GM18507 (cell line): ENCODE results near the gene PAOX.
"Not testable (repeated sequence)": the region's sequence is repeated elsewhere in the genome, so short reads cannot be mapped to it uniquely, and the experiment has no call there.

ENCODE experiments used
- DNase-seq: peaks from one replicate; pipeline ENCODE4 v3.0.0; 2011; ENCODE audit warnings: low read depth; ENCODE audit not compliant: insufficient read length; ENCODE audit errors: extremely low spot score
- FAIRE-seq: peaks from 2 replicates; lab custom pipeline; 2011; peaks lifted over from hg19 to GRCh38; lab: Jason Lieb, UNC

PAOX gene

DNA sequence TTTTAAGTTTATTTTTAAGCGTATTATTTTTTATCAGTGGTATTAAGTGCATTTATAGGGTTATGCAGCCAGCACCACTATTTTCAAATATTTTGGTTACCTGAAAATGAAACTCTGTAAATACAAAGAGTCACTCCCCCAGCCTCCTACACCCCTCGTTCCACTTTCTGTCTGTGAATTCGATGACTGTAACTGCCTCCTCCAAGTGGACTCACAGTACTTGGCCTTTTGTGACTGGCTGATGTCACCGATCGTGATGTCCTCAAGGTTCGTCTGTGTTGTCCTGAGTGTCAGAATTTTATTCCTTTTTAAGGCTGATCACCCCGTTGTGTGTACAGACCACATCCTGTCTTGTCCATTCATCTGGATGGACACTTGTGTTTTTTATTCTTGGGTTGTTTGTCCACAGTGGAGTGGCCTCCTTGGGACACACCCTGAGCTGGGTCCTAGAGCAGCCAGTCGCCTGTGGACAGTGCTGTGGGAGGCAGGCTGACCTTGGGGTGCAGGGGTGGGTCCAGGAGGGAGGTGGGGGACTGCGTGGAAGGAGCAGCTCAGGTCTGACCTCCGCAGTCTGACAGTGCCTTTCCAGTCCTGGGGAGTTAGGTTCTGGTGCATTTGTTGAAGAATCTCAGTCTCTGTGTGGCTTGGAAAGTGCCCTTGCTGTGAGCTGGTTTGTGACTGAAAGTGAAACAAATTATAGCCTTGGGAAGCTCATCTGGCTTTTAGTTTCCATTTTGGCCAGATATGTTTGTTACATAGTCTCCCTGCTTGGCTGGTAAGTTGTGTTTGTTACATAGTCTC, 21.8 kb downstream of the PAOX start:
- FAIRE-seq, result peak; percentile 94
- no peak for DNase-seq

DNA sequence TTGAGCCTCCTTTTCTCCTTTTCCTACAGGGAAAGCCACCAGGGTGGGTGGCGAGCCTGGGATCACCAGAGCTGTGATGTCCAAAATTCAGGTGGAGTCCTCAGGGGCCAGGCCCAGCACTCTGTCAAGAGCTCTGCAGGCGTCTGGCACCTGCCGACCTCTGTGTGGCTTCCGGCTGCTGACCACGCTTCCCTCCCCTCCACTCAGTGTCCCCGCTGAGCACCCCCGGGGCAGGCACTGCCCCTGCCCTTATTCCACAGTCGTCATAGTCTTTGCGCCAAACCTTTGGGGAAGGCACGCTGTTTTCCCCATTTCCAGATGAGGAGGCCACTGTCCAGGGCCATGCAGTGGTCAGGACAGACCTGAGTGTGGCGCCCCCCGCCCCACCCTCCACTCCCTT, 22.4 kb downstream of the PAOX start:
- DNase-seq (no peak), FAIRE-seq (no peak)

DNA sequence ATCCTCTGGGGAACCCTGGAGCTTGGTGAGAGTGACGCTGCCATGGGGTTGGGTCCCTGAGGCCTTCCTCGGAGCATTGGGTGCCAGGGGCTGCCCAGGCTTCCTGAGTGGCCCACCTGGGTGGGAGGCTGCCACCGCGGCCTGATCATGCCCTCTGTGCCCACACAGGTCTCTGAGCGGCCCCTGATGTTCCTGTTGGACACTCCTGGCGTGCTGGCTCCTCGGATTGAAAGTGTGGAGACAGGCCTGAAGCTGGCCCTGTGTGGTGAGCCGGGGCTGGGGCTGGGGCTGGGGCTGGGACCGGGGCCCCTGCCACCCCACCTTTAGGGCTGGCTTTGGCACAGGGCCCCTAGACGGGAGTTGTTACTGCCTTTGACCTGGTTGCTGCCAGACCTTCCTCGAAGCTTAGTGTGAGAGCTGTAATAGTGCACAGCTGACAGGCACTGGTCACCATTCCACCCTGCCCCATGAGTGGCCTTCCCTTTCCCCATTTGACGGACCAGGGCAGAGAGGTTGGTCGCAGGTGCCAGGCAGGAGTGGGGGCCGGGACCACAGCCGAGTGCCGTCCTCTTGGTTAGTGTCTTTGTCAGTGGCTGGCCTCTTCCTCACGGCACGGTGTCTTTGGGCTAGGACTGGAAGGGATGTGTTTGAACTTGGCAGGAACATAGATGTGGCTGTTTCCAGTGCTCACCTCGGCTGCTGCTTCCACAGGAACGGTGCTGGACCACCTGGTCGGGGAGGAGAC, 23.1 kb downstream of the PAOX start:
- DNase-seq, result no peak
- no peak for FAIRE-seq

DNA sequence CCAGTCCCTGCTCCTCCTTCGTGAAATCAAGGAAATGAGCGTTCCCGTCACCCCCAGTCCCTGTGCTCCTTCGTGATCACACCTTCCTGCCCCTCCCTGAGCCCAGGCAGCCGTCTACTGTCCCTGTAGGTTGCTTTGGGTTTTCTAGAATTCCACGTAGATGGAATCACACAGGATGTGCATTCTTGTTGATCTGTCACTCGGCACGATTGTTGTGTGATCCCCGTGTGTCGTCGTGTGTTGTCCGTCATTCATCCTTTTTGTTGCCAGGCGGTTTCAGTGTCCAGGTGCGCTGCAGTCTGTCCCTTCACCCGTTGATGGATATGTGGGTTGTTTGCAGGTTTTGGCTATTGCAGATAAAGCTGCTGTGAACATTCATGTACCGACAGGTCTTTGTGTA, 24.3 kb downstream of the PAOX start:
- FAIRE-seq (no peak), DNase-seq (no peak)

DNA sequence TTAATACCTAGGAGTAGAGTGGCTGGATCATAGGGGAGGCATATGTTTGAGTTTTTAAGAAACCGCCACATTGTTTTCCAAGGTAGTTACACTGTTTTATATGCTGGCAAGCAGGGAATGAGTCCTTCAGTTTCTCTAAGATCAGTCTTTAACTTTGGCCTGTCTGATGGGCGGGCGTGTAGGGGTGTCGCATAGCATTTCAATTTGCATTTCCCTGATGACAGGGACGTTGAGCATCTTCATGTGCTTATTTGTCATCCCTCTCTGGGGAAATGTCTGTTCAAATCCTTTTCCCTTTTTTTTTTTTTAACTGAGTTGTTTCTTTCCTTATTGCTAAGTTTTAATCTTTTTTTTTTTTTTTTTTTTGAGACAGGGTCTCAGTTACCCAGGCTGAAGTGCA, 24.7 kb downstream of the PAOX start:
- DNase-seq (no peak), FAIRE-seq (no peak)

DNA sequence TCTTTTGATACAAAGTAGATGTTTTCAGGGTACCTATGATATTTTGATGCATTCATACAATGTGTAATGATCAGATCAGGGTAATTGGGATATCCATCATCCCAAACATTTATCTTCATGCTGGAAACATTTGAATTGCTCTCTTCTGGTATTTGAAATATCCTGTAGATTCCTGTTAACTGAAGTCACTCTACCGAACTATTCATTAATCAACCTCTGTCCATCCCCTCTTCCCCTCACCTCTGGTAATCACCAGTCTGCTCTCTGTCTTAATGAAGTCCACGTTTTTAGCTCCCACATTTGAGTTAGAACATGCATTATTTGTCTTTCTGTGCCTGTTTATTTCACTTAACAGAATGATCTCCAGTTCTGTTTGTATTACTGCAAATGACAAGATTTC, 26.2 kb downstream of the PAOX start:
- FAIRE-seq, result no peak
- no peak for DNase-seq

DNA sequence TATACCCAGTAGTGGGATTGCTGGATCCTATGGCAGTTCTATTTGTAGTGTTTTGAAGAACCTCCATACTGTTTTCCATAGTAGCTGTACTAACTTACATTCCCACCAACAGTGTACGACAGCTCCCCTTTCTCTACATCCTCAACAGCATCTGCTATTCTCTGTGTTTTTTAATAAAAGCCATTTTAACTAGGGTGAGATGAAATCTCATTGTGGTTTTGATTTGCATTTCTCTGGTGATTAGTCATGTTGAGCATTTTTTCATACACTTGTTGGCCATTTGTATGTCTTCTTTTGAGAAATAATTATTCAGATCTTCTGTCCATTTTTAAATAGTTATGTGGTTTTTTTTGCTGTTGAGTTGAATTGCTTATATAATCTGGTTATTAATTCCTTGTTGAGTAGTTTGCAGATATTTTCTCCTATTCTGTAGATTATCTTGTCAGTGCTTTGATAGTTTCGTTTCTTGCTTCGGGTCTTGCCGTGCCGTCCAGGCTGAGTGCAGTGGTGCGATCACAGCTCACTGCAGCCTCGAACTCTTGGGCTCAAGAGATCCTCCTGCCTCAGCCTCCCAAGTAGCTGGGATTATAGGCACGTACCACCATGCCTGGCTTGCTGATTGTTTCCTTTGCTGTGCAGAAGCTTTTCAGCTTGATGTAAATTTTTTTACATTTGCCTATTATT, 26.9 kb downstream of the PAOX start:
- no peak for DNase-seq

DNA sequence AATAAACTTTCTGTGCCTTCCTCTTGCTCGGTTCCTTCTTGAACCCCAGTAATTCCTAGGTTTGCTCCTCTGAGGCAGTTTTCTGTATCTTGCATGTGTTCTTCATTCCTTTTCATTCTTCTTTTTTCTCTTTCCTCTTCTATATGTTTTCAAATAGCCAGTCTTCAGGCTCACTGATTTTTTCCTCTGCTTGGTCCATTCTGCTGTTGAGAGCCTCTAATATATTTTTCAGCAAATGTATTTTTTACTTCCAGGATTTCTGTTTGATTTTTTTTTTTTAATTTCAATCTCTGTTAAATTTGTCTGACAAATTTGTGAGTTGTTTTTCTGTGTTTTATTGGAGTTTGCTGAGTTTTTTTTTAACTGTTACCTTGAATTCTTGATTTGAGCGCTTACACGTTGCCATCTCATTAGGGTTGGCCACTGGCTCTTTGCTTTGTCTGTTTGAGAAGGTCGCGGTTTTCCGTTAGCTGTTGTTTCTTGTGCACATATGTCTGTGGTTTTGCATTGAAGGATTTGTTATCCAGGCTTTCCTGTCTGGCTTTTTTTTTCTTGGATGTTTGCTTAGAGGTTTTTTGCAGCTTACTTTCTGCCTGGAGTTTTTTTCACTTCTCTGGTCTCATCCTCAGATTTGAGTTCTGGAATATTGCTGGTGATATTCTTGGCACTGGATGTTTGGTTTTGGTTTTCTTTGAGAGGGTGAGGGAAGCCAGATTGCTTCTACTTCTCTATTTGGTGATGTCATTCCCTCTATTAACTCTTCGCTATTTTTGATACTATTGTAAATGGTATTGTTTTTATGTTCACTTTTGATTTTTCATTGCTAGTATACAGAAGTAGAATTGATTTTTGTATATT, 32.7 kb downstream of the PAOX start:
- no peak for DNase-seq
- FAIRE-seq, result no peak

More for the DNA sequence above, 26.9 kb downstream of the PAOX start:
- peak; percentile 92 for FAIRE-seq

DNA sequence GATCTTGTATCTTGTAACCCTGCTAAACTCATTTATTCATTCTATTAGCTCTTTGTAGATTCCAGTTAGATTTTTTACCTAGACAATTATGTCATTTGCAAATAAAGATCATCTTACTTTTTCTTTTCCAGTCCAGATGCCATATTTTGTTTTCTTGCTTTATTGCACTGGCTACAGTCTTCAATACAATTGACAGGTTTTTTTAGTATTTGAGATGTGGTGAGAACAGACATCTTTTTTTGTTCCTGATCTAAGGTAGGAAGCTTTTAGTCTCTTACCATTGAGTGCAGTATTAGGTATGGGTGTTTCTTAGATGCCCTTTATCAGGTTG, 33.3 kb downstream of the PAOX start:
- DNase-seq, result no peak
- no peak for FAIRE-seq

DNA sequence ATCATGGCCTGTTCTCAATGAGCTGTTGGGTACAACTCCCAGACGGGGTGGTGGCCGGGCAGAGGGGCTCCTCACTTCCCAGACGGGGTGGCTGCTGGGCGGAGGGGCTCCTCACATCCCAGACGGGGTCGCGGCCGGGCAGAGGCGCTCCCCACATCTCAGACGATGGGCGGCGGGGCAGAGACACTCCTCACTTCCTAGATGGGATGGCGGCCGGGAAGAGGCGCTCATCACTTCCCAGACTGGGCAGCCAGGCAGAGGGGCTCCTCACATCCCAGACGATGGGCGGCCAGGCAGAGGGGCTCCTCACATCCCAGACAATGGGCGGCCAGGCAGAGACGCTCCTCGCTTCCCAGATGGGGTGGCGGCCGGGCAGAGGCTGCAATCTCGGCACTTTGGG, 35.3 kb downstream of the PAOX start:
- DNase-seq, FAIRE-seq: not testable (repeated sequence)

DNA sequence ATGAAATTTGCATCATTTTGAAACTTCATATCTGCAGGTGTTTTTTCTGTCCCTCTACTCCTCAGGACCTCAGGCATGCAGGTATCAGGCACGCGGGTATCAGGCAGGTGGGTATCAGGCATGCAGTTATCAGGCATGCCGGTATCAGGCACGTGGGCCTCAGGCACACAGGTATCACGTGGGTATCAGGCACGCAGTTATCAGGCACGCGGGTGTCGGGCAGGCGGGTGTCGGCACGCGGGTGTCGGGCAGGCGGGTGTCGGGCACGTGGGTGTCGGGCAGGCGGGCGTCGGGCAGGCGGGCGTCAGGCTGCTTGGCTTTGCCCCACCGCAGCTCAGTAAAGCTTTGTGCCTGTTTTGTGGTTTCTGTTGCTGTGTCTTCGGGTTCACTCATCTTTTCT, 36.7 kb downstream of the PAOX start:
- DNase-seq, result no peak

DNA sequence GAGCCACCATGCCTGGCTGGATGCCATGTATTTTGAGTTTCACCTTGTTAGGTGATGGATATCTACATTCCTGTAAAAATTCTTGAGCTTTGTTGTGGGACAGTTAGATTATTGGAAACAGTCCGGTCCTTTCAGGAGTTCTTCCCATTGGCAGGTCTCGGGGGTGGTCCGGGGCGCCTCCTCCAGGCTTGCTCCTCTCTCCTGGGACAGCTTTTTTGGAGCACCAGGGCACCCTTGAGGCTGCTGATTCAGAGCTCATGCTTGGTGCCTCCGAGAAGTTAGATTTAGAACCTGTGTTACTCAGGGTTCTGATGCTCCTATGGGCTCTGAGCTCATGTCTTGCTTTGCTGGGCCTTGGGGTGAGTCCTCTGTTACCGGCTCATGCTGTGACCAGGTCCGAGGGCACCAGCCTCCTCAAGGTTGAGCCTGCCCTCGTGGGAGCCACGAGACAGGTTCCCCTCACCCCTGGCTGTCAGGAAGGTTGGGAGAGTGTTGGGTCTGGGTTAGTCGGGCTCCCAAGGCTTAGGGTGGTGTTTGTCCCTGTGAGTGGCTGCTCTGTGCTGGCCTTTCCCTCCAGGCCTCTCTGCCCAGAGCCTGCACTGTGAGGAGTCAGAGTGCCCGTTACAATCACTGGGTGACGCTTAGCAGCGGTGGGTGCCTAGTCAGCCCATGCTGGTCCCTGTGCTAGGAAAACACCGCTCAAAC, 39.4 kb downstream of the PAOX start:
- no peak for FAIRE-seq
- DNase-seq, result no peak

More for the DNA sequence above, 36.7 kb downstream of the PAOX start:
- FAIRE-seq, result no peak

DNA sequence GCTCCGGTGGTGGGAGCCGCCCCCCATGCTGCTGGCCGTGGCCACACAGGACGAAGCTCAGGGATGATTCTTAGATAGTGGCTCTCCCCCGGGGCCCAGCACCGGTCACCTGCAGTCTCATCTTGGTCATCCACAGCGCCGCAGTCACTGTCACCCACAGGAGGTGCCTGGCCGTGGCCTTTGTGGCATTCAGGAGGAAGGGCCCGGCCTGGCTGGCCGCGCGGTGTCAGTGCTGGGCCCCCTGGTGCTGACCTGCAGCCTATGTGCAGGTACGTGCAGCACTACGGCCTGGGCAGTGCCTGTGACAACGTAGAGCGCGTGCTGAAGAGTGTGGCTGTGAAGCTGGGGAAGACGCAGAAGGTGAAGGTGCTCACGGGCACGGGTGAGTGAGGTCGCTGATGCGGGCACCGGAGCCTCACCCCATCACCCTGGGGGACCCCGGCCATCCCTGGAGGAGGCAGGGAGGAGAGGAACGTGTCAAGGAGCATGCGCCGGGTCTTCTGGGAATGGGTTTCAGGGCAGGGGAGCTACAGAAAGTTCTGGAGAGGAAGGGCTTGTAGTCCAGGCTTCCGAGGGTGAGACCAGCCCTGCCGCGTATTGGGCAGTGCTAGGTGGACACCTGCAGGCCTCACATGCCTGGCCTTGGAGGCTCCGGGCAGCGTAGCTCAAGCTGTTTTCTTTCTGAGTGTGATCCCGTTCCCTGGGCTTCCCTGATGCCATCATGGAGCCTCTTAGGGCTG, 40.3 kb downstream of the PAOX start:
- DNase-seq, result no peak
- FAIRE-seq, result no peak

DNA sequence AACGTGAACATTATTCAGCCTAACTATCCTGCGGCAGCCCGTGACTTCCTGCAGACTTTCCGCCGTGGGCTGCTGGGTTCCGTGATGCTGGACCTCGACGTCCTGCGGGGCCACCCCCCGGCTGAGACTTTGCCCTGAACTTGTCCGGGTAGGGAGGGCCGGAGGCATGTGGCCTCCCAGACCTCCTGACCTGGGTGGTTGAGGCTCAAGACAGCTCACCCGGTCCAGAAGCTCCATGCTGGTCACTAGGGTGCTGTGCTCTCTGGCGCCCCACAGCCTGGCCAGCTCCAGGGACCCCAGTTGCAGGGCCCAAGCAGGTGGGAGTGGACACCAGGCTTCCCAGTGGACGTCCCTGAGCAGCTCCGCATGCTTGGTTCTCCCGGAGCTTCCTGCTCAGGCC, 41.0 kb downstream of the PAOX start:
- no peak for DNase-seq
- no peak for FAIRE-seq

DNA sequence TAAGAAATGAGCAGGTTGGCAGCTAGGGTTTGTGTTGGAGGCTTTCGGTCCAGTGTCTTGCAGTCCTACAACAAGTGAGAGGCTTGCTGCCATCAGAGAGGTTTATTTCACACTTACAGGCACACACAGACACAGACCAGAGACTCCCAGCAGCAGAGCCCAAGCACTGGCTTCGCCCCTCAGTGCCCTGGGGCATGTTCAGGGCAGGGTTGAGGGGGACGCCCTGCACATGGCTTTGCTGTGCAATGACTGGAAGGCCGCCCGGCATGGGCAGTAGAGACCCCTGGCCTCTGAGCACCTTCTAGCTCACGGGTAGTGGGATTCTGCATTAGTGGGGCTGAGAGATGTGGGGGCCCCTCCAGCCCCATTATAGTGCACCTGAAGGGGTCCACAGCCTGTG, 41.5 kb downstream of the PAOX start:
- FAIRE-seq (no peak), DNase-seq (no peak)

DNA sequence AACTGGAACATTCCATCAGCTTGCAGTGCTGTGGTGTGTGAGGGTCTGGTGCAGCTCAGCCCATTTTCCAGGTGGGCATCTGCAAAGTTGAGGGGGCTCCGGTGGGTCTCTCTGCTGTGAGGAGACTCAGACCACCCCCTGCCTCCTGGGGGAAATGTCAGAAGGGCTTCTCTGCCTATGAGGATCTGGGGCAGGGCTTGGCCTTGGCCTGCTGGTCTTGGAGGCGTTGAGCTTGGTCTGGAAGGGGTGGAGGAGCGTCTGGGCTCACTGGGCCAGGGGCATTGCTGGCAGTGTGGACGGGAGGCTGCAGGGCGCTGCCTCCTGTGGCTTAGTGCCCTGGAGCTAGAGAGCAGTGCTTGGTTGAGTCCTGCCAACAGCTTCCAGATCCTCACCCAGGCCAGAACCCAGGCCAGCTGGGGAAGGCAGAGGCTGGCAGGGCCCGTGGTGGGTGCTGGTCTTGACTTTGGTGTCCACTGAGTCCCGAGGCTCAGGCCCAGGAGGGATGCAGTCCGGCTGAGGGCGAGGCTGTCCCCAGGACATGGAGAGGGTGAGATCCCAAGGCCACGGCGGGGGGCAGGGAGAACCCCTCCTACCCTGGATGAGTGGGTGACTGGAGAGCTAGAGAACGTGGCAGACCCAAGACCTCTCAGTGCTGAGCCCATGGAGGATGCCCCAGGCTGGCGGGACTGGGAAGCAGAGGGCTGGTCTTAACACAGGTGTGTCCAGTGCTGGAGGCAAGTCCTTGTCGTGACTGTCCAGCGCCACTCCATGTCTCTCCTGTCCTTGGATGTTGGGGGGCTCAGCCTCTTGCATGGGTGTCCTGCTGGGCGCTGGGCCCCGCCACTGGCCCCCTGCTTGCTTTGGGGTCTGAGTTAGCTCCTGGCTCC, 42.5 kb downstream of the PAOX start:
- DNase-seq, result no peak

DNA sequence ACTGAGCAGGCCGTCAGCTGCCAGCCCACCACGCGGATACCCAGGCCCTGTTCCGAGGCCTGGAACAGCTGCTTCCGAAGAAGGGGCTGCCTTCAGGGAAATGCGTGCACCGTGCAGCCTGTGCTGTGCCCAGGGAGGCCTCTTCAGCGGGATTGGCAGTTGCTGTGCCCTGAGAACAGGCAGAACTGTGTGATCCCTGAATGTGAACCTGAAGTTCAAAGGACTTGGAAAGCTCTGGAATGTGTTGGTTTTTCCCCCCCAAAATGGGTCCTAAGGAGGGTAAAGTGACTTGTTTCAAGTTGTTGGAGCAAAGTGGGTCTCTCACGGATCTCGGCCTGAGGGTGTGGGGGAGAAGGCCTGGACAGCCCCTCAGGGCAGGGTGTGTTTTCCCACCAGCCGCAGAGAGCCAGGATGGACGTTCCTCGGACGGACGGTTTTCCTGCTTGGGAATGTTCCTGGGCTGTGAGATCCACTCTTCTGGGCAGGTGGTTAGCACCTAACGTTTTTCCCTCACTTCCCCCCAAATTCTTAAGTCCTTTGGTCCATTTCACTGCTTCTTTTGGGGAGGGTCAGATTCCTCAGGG, 43.3 kb downstream of the PAOX start:
- DNase-seq (no peak), FAIRE-seq (no peak)

More for the DNA sequence above, 42.5 kb downstream of the PAOX start:
- FAIRE-seq, result no peak
